K562 (cell line): ENCODE data around the gene LIF. TPM values are rescaled to one million over a fixed set of nuclear protein-coding genes. Genes with fewer than 3 reads are reported as not detected.

ENCODE experiments used
- ATAC-seq: fragments of 200-7000 bp; cut with Tn5 transposase; 3 replicates; pipeline ENCODE4 v1.9.1; 2020; ENCODE audit warnings: moderate library complexity
- BruUV-seq: library from RNA; stranded (reverse); fragments of 400-500 nt; replicated peaks from 2 replicates; lab custom pipeline; 2021; lab: Mats Ljungman, UMichigan
- CTCF ChIA-PET: fragments of 300-600 bp; formaldehyde crosslinking; extraction: SDS; loops from one replicate; lab custom pipeline; 2021; ENCODE audit warnings: low intra/inter-chr PET ratio; lab: Yijun Ruan, JAX
- POLR2A ChIA-PET: fragments of 300-600, 350-650 bp; sonication (Branson Sonifier 250); formaldehyde crosslinking; extraction: SDS; loops from one replicate; lab custom pipeline; 2021; ENCODE audit warnings: antibody characterized with exemption, inconsistent platforms; lab: Yijun Ruan, JAX
- DNase-seq, 4 experiments: peaks; one replicate each; pipeline versions ENCODE4 v3.0.0 to v3.0.0-alpha.2; 2011 to 2018; ENCODE audit warnings: low spot score in 3 of 4, mixed read lengths in 3 of 4; ENCODE audit errors: extremely low read depth in 1 of 4
- FAIRE-seq: peaks from 2 replicates; lab custom pipeline; 2011; peaks lifted over from hg19 to GRCh38; lab: Jason Lieb, UNC
- H2AFZ ChIP-seq: 2 replicates; pipeline ENCODE4 v1.6.0; 2011; ENCODE audit warnings: low read depth, low read length, control low read depth, inconsistent platforms
- H3K27ac ChIP-seq: fragments of 200-600 bp; 3 replicates; pipeline ENCODE4 v1.8.0; 2011; ENCODE audit warnings: low read depth, mild to moderate bottlenecking, control low read depth, inconsistent platforms, low read length, moderate library complexity, mixed read lengths; ENCODE audit errors: extremely low read depth
- H3K27me3 ChIP-seq, 2 experiments: fragments of 300-600 bp in 1 of 2; 2 replicates in 1 of 2; 3 replicates in 1 of 2; pipeline versions ENCODE4 v1.6.0 to v1.8.0; 2011; ENCODE audit warnings: inconsistent platforms in 2 of 2, low read length in 2 of 2, mild to moderate bottlenecking in 1 of 2, mixed read lengths in 1 of 2, moderate library complexity in 1 of 2; ENCODE audit not compliant: control insufficient read depth in 2 of 2, insufficient read depth in 2 of 2
- H3K36me3 ChIP-seq: fragments of 300-600 bp; 3 replicates; pipeline ENCODE4 v1.8.0; 2011; ENCODE audit warnings: mild to moderate bottlenecking, low read length, inconsistent platforms; ENCODE audit not compliant: control insufficient read depth, insufficient read depth
- H3K4me1 ChIP-seq, 2 experiments: fragments of 200-600 bp in 1 of 2; replicated peaks in 1 of 2; 2 replicates in 1 of 2; 3 replicates in 1 of 2; pipeline versions ENCODE4 v1.5.1 to v1.8.0; 2011; ENCODE audit warnings: inconsistent platforms in 2 of 2, low read length in 2 of 2, mild to moderate bottlenecking in 1 of 2, mixed read lengths in 1 of 2, moderate library complexity in 1 of 2; ENCODE audit not compliant: control insufficient read depth in 2 of 2, insufficient read depth in 2 of 2
- H3K4me2 ChIP-seq: 2 replicates; pipeline ENCODE4 v1.6.1; 2011; ENCODE audit warnings: low read length, control low read depth, inconsistent platforms, mixed read lengths; ENCODE audit not compliant: insufficient read depth
- H3K4me3 ChIP-seq: fragments of 200-600 bp; sonication (generic), shearing (Covaris generic); 2 replicates; pipeline ENCODE4 v1.5.1; 2016; ENCODE audit warnings: control low read depth, inconsistent platforms
- H3K79me2 ChIP-seq: fragments of 200-600 bp; 3 replicates; pipeline ENCODE4 v1.8.0; 2011; ENCODE audit warnings: low read length, inconsistent platforms; ENCODE audit not compliant: control insufficient read depth, insufficient read depth
- H3K9ac ChIP-seq, 2 experiments: 2 replicates each; pipeline versions ENCODE4 v1.6.0 to v1.6.1; 2011; ENCODE audit warnings: low read depth in 2 of 2, low read length in 2 of 2, control low read depth in 1 of 2, inconsistent platforms in 1 of 2, mild to moderate bottlenecking in 1 of 2, mixed read lengths in 1 of 2; ENCODE audit not compliant: insufficient read depth in 1 of 2
- H3K9me1 ChIP-seq: one replicate; pipeline ENCODE4 v1.6.0; 2011; ENCODE audit warnings: inconsistent platforms, mild to moderate bottlenecking, low read length, moderate library complexity; ENCODE audit not compliant: control insufficient read depth, insufficient read depth
- H3K9me3 ChIP-seq: replicated peaks from 2 replicates; pipeline ENCODE4 v1.5.1; 2011; ENCODE audit warnings: low read depth, low read length, inconsistent platforms; ENCODE audit not compliant: control insufficient read depth, insufficient read depth
- H4K20me1 ChIP-seq: replicated peaks from 2 replicates; pipeline ENCODE4 v1.6.1; 2011; ENCODE audit warnings: low read length, inconsistent platforms, mixed read lengths; ENCODE audit not compliant: control insufficient read depth, insufficient read depth
- CTBP1 ChIP-seq: fragments of 450-650 bp; IDR thresholded peaks from 2 replicates; pipeline ENCODE4 v1.6.1; 2016; ENCODE audit warnings: borderline replicate concordance
- DIDO1 ChIP-seq: fragments of 450-650 bp; IDR thresholded peaks from 2 replicates; pipeline ENCODE4 v1.6.1; 2016; ENCODE audit warnings: low read depth, missing biosample characterization, missing genetic modification characterization
- GTF2E2 ChIP-seq: fragments of 200-800 bp; sonication (Bioruptor generic); IDR thresholded peaks from 2 replicates; pipeline ENCODE4 v1.6.1; 2016; ENCODE audit warnings: missing genetic modification characterization, missing compliant biosample characterization
- JUND ChIP-seq, 2 experiments: IDR thresholded peaks; 2 replicates in 1 of 2; 3 replicates in 1 of 2; pipeline ENCODE4 v1.6.1; 2011; ENCODE audit warnings: borderline replicate concordance in 2 of 2, low read depth in 2 of 2, low read length in 2 of 2, improper control_type of control experiment in 1 of 2, missing biosample characterization in 1 of 2, missing genetic modification characterization in 1 of 2, missing genetic modification reagents in 1 of 2
- KAT2B ChIP-seq: IDR thresholded peaks from one replicate; pipeline ENCODE4 v1.6.1; 2012; ENCODE audit warnings: low read depth, mild to moderate bottlenecking, control low read depth, inconsistent platforms, low read length, moderate library complexity
- MYBL2 ChIP-seq, 2 experiments: fragments of 450-650 bp in 1 of 2; sonication (generic) in 1 of 2; formaldehyde crosslinking in 1 of 2; IDR thresholded peaks; 2 replicates each; pipeline versions ENCODE4 v1.6.1 to v1.8.1; 2017 to 2022; ENCODE audit warnings: borderline replicate concordance in 1 of 2, inconsistent platforms in 1 of 2, low read depth in 1 of 2, mild to moderate bottlenecking in 1 of 2, missing genetic modification reagents in 1 of 2, moderate library complexity in 1 of 2
- SMARCC2 ChIP-seq: fragments of 450-650 bp; IDR thresholded peaks from 2 replicates; pipeline ENCODE4 v1.6.1; 2017; ENCODE audit warnings: antibody characterized with exemption, moderate library complexity, mild to moderate bottlenecking, low read depth
- WGBS: fragments of 100-300 bp; shearing (Covaris generic); methylation state at CpG from one replicate; pipeline ENCODE4 v1.1.6; 2016; ENCODE audit warnings: low coverage, mixed read lengths; ENCODE audit not compliant: insufficient coverage; ENCODE audit errors: missing lambda C conversion rate; 5-methylcytosine and 5-hydroxymethylcytosine counted together
- in situ Hi-C: fragments of 300-500 bp; cut with MboI; formaldehyde crosslinking; loops from 4 replicates; pipeline ENCODE4 v1.15.0; 2018; ENCODE audit warnings: inconsistent platforms, mixed read lengths
- intact Hi-C: fragments of 100-400 bp; cut with micrococcal nuclease; formaldehyde crosslinking; loops from 2 replicates; pipeline ENCODE4 v1.14.2; 2022
- polyA plus RNA-seq, 8 experiments: library from polyadenylated mRNA; depleted of rRNA in 4 of 8; stranded (reverse) in 5 of 8; unstranded in 3 of 8; fragments of >200 nt; fragmentation: Nextera tagmentation in 2 of 8; fragmentation: Illumina TruSeq in 1 of 8; extraction: Ambion mirVana in 2 of 8; extraction: Trizol in 1 of 8; gene quantifications; 2 replicates each; pipeline versions ENCODE4 v1.2.1 to v1.2.3, GENCODE V29; 2011 to 2014; ENCODE audit warnings: inconsistent platforms in 1 of 8, missing spikeins in 1 of 8
- total RNA-seq, 7 experiments: library from RNA; depleted of rRNA in 6 of 7; stranded (reverse); fragments of >200 nt in 6 of 7; fragmentation: Illumina TruSeq in 2 of 7; extraction: Trizol in 2 of 7; gene quantifications; 2 replicates each; pipeline versions ENCODE4 v1.2.1 to v1.2.3, GENCODE V29; 2011 to 2021; ENCODE audit warnings: low replicate concordance in 1 of 7
- TF ChIP-seq, protein P1 (sequence below): fragments of 250-450 bp; sonication (Bioruptor Pico); IDR thresholded peaks from 2 replicates; pipeline ENCODE4 v1.8.0; 2021; ENCODE audit warnings: mild to moderate bottlenecking, moderate library complexity

LIF gene
- total and polyA plus RNA-seq, 9 of the 15 experiments (the other 6 are each of a cell fraction or from before 2014, with no cell fraction given), result 0.05 to 0.39 (median 0.18) TPM; not detected in 3

DNA sequence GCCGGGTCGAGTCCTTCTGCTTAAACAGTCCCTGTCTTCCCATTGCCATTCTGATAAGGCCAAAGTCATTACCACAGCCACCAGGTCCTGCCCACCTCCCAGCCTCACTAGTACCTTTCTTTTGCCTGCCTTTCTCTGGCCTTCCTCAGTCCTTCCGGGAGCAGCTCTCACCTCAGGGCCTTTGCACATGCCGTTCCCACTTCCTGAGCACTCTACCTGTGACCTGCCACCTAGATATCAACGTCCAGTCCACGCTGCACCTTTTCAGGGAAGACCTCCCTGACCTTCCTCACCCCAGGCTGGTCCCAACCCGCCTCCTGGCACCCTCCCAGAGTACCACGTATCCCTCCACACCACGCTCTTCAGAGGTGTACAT, 27.9 kb upstream of the LIF start (continued):
- TF ChIP-seq SMARCC2 (no peak), CTBP1 (no peak), DIDO1 (tag) (no peak)

DNA sequence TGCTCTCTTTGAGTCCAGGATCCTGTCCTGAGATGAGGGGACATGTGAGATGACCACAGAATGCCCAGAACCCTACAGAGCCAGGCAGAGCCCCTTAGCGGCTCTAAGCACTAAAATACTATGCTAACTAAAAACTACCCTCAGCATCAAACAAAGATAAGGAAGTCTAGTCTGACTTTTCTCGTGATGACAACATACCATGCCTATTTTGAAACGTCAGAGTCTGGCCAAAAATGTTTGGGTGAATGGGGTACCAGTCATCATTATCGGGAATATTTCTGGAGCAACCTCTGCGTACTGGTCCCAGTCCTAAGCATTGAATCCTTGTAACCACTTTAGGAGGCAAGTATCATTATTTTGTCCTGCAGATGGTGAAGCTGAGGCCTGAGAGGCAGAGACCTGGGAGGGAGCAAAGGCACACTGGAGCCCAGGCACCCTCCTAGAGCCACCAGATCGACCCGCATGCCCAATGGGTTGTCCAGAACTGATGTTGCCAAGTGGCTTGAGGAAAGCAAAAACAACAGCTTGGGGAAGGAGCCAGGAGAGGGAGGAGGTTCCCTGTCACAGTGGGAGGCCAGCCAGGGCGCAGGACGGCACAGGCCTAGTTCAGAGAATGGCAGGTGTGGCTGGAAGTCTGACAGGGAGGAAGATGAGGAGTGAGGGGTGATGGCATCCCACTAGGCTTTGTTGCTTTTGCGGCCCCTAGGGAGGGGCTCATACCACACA, 27.3 kb upstream of the LIF start:
- no peaks in the 10 kb centered on the region for H3K79me2 ChIP-seq
- POLR2A ChIA-PET, result interaction anchor here (0.6 kb wide), 1 partner anchor 137 kb away, joined by 3 read pairs; no protein-coding TSS in a partner anchor
- no peak for FAIRE-seq
- no peak overlapping the region for H3K4me3 ChIP-seq
- in situ Hi-C loops, result no loop called here
- H3K36me3 ChIP-seq, result no peaks in the 10 kb centered on the region
- DNase-seq, result no peak
- no peak overlapping the region for H3K4me2 ChIP-seq
- H3K27me3 ChIP-seq, result no peaks in the 10 kb centered on the region
- no peak for ATAC-seq
- BruUV-seq, result no TSS peak
- no peaks in the 10 kb centered on the region for H3K9me1 ChIP-seq
- 31% methylated on average over 8 of the region's 10 CpGs for WGBS
- no peak overlapping the region for H3K27ac ChIP-seq
- H2AFZ ChIP-seq, result no peak overlapping the region
- no peaks in the 10 kb centered on the region; the same call in 1 of the 2 replicates for H4K20me1 ChIP-seq
- H3K9me3 ChIP-seq, result no peaks in the 10 kb centered on the region
- no peak for TF ChIP-seq JUND (IDR thresholded peaks at IDR 0.05; ENCODE audit: borderline replicate concordance, low read depth, low read length)
- no peak for TF ChIP-seq JUND (tag; IDR thresholded peaks at IDR 0.05; ENCODE audit: borderline replicate concordance, low read depth, low read length)
- no peak for TF ChIP-seq GTF2E2 (tag)
- no peak for TF ChIP-seq KAT2B
- no peak for TF ChIP-seq MYBL2 (IDR thresholded peaks at IDR 0.05; ENCODE audit: low read depth)
- TF ChIP-seq MYBL2 (CRISPR knock-in tag; IDR thresholded peaks at IDR 0.05; ENCODE audit: borderline replicate concordance), result no peak
- TF ChIP-seq, protein P1, sequence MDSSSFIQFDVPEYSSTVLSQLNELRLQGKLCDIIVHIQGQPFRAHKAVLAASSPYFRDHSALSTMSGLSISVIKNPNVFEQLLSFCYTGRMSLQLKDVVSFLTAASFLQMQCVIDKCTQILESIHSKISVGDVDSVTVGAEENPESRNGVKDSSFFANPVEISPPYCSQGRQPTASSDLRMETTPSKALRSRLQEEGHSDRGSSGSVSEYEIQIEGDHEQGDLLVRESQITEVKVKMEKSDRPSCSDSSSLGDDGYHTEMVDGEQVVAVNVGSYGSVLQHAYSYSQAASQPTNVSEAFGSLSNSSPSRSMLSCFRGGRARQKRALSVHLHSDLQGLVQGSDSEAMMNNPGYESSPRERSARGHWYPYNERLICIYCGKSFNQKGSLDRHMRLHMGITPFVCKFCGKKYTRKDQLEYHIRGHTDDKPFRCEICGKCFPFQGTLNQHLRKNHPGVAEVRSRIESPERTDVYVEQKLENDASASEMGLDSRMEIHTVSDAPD (CRISPR knock-in tag), result no peak
- CTCF ChIA-PET, result interaction anchor here (0.6 kb wide), 1 partner anchor 16 kb away, joined by 3 read pairs; no protein-coding TSS in a partner anchor
- intact Hi-C loops, result no loop called here
- no peak overlapping the region; a peak in 1 of 4 replicates for H3K9ac ChIP-seq
- peaks cover 2 to 12% of the 10 kb centered on the region in 2 experiments; a peak in 3 of 5 replicates for H3K4me1 ChIP-seq
